GM21360 (cell line): ENCODE measurements around the gene MED12L.

ENCODE experiments used
- ATAC-seq: cut with Tn5 transposase; IDR thresholded peaks from one replicate; pipeline ENCODE4 v1.9.1; 2021; ENCODE audit warnings: mild to moderate bottlenecking, moderate library complexity; ENCODE audit not compliant: unreplicated experiment

Gene MED12L

GRCh38 chr3:151087648-151088047 is 2.2 kb downstream of the MED12L start:
- ATAC-seq = no peak

GRCh38 chr3:151091685-151092345 is 6.4 kb downstream of the MED12L start:
- ATAC-seq = no peak

DNA sequence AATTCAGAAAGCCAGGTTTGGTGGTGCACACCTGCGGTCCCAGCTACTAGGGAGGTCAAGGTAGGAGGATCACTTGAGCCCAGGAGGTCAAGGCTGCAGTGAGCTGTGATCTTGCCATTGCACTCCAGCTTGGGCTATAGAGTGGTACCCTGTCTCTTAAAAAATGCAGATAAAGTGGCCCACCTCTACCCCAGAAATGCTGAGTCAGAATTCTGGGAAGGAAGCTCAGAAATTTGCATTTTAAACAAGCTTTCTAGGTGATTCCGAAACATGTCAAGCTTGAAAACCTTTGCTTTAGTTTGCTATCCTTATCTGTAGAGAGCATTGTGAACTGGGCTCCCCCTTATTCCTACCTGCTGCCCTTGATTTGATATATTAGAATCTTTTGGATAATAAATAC is 7.7 kb downstream of the MED12L start:
- ATAC-seq = no peak

GRCh38 chr3:151093905-151094304 is 8.4 kb downstream of the MED12L start:
- ATAC-seq = peak; percentile 88

- ATAC-seq = no peak
Observed at GRCh38 chr3:151096716-151097115, 11.3 kb downstream of the MED12L start.

DNA sequence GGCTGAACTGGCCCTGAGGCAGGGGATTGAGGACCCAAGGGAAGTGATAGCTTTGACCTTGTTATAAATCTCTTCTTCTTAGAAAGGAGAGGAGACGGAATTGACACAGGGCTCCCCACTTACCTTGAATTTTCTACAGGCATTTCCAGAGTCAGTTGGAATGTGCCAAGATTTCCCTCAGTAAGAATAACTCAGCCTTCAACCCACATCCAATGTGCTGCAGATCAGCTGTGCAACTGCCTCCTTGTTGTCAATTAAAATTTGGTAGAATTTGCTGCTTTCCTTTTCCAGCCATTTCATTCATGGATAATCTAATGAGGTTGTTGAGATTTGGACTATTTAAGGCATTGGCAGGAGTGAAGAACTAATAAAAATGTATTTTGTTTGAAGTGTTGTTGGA is 14.6 kb downstream of the MED12L start:
- no peak for ATAC-seq

DNA sequence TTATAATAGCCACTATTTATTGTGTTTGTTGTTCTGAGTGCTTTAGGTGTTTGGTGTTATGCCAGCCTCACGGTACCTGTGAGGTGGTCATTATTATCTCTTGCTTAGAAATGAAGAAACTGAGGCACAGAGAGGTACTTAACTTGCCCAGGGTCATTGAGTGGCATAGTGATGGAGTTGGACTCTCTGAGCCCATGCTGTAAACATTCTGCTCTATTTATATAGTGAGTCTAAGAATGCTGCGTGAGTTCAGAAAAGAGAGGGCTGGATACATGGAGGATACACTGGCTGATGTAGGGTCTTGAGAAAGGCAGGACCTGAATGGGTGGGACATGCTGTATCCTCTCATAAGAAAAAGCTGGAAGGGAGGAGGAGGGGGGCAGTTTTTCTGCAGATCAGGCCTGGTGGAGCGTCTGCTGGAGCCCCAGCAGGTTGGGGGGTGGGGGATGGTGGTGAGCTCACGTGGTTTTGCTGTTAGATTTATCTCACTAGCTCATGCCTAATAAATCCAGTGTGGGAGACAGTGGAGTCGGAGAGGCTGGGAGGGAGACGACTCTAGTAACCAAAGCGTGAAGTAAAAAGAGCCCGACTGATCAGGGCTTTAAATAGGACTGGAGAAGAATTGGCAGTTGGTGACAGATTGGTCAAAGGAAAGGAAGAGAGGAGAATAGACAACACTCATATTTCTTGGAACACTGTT is 16.0 kb downstream of the MED12L start:
- ATAC-seq = no peak

DNA sequence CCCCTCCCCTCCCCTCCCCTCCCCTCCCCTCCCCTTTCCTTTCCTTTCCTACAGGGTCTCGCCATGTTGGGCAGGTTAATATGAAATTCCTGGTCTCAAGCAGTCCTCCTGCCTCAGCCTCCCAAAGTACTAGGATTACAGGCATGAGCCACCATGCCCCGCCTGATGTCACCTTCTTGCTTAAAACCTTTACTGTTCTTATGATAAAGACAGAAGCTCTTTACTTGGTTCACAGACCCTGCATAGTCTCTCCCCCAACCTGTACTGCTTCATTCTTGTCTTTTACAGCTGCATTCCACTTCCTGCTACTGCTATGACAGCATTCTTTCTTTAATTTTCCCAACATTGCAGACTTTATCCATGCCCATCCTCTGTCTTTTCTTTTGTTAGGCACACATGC is 20.8 kb downstream of the MED12L start:
- no peak for ATAC-seq

DNA sequence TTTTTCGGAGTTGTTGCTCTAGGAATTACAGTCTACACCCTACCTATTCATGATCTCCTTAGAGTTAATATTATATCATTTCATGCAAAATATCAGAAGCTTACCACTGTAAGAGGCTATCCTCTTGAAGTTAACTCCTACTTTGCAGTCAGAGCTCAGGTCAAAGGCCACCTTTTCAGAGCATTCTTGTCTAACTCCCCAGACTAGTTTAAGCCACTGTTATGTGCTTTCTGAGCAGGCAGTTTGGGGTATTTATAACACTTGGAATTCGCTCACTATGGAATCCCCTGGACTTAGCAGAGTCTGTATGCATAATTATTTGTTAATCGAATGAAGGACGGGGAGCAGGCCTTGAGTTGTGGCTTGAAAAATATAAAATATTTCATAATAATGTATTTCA is 21.7 kb downstream of the MED12L start:
- no peak for ATAC-seq

DNA sequence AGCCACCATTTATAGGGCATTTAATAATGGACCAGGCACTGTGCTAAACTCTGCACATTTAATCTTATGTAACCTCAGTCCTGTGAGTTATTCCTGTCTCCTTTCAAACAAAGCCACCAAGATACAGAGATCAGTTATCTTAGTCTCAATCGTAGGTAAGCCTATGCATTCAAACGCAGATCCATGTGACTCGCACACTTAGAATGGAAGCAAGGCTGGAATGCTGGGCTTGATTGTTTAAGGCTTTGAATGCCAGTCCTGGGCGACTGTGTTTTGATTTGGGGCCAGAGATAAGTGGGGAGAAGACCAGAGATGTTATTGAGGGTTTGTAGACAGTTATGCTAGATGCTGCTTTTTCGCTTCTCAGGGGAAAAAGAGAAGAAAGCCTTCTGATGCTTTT is 22.2 kb downstream of the MED12L start:
- no peak for ATAC-seq

- no peak for ATAC-seq
Observed at GRCh38 chr3:151109286-151109800, 23.9 kb downstream of the MED12L start.

GRCh38 chr3:151112731-151113130 is 27.3 kb downstream of the MED12L start:
- ATAC-seq = no peak

DNA sequence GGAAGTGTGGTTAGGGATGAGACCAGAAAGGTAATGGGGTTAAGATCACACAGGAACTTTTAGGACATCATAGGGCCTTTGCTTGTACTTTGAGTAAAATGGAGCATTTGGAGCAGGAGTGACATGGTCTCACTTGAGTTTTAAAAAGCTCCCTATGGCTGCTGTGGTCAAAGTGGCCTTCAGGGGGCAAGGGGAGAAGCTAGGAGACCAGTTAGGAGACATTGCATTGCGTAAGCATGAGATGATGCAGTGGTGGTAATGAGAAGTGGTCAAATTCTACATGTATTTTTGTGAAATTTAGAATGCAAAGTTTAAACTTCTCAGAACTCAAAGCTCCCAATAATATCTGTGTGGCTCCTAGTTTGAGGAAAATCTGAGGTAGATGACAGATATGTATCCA is 27.9 kb downstream of the MED12L start:
- no peak for ATAC-seq

DNA sequence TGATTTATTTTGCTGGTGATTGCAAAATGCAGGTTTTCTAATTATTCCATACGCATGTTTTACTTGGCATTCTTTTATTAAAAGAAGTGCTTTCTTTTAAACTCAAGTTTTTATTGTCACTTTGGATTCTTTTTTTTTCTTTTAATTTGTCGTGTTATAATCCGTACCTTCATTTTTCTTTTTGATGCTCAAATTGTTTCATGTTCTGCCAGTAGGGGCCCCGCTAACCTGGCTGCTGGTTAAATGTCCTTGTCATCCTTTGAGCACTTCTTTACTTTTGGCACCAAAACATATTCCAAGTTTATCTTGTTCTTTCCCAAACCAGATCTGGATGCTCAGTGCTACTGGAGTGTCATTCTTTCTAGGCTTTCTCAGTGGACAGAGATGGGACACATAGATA is 31.6 kb downstream of the MED12L start:
- no peak for ATAC-seq

- ATAC-seq = no peak
Observed at GRCh38 chr3:151119188-151119587, 33.7 kb downstream of the MED12L start.

DNA sequence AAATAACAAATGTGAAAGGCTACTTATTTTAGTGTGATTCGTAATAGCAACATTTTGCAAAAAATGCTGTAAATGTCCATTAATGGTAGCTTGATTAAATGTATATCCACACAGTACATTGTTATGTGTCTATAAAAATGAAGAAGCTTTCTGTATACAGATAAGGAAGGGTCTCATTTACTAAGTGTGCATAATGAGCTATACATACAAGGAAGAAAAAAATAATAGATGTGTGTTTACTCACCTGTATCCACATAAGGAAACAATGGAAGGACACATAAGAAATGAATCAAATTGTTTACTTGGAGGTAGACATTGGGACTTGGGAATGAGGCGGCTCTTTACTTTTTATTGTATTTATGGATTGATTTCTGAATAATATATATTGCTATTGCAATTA is 34.9 kb downstream of the MED12L start:
- ATAC-seq = no peak

- no peak for ATAC-seq
Observed at GRCh38 chr3:151121016-151121415, 35.6 kb downstream of the MED12L start.

- no peak for ATAC-seq
Observed at GRCh38 chr3:151123827-151124226, 38.4 kb downstream of the MED12L start.

DNA sequence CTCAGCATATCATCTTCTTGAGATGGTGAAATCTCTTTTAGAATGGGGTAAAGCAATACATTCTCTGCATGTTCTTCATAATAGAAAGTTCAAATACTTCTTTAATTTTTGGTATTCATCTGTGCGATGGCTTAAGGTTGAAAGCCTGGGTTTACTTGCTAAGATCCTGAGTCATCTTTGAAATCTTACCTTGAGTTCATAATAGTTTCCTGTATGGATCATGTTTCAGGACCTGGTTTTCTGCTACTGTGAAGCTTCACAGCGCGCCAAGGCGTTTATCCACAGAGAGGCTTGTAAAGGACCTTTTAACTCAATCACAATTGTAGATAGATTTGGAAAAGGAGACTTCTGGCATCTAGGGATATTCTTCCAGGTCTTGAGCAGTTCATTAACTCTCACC is 39.0 kb downstream of the MED12L start:
- ATAC-seq = no peak

- no peak for ATAC-seq
Observed at GRCh38 chr3:151130428-151130827, 45.0 kb downstream of the MED12L start.

DNA sequence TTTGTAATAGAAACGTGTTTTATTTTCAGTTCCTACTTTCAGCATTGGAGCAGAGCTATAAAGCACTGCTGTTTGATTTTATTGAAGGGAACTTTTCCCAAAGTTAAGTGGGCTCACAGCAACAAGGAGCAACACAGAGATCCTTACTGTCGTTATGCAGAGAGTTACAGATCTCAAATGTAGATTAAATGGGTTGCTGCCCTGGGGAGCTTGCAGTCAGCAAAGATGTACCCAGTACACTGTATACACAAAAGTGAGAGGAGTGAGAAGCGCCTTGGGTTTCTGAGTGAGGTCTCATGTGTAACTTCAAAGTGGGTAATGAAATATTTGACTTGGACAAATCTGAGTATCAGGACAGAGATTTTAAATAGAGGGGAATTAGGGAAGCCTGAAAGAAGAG is 47.7 kb downstream of the MED12L start:
- no peak for ATAC-seq

GRCh38 chr3:151133917-151134450 is 48.5 kb downstream of the MED12L start:
- ATAC-seq = no peak
